Neural progenitor cell (in vitro differentiated cells): ENCODE data around the gene ZNF618.

Experiments
- EZH2 ChIP-seq: fragments of 200-600 bp; sonication (generic); IDR thresholded peaks from 2 replicates; pipeline ENCODE4 v1.6.1; 2017; ENCODE audit warnings: antibody characterized with exemption, mild to moderate bottlenecking, moderate library complexity
- EZH2phosphoT487 ChIP-seq: fragments of 200-600 bp; sonication (generic); IDR thresholded peaks from 2 replicates; pipeline ENCODE4 v1.6.1; 2017; ENCODE audit warnings: antibody characterized with exemption
- TF ChIP-seq, protein P1 (sequence below): fragments of 200-600 bp; sonication (generic); IDR thresholded peaks from 2 replicates; pipeline ENCODE4 v1.5.1; 2017; ENCODE audit warnings: antibody characterized with exemption, mild to moderate bottlenecking

DNA sequence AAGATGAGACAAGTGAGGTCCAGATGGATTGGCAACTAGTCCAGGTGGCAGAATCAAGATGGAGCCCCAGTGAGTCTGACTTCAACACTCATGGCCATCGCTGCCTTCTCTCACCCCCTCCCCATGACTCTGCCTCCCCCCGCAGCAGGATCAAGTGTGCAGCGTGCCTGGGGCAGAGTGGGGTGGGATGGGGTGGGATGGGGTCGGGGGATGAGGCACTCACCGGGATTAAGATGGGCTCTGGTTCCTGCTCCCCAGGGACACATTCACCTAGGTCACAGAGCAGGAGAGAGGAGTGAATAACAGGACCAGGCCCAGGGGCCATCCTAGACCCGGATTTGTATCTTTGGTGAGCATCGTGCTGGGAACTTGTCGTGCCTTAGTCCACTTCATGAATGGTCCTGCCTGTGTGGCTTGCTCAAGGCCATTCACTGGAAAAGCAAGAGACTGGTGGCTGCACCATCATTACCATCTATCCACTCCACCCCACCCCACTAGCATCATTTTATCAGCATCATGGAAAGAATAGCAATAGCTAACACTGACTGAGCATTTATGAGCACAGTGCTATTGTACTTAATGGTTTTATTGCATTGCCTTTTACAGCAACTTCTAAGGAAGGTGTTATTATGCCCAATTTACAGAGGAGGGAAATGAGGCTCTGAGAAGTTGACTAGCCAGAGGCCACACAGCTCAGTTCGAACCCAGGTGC, 193.5 kb downstream of the ZNF618 start:
- TF ChIP-seq, protein P1, sequence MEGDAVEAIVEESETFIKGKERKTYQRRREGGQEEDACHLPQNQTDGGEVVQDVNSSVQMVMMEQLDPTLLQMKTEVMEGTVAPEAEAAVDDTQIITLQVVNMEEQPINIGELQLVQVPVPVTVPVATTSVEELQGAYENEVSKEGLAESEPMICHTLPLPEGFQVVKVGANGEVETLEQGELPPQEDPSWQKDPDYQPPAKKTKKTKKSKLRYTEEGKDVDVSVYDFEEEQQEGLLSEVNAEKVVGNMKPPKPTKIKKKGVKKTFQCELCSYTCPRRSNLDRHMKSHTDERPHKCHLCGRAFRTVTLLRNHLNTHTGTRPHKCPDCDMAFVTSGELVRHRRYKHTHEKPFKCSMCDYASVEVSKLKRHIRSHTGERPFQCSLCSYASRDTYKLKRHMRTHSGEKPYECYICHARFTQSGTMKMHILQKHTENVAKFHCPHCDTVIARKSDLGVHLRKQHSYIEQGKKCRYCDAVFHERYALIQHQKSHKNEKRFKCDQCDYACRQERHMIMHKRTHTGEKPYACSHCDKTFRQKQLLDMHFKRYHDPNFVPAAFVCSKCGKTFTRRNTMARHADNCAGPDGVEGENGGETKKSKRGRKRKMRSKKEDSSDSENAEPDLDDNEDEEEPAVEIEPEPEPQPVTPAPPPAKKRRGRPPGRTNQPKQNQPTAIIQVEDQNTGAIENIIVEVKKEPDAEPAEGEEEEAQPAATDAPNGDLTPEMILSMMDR = no peak
- no peak for TF ChIP-seq EZH2
- no peak for TF ChIP-seq EZH2phosphoT487
